BLaER1 treated with 17β-estradiol and CSF1 and Interleukin-3, amounts not matched to agents 10 nM and 100 nM (cell line): ENCODE results near the gene KIF5C.

Source experiments
- H3K27ac ChIP-seq, 11 experiments: shearing (Covaris generic); formaldehyde crosslinking; 2 replicates each; pipeline ENCODE4 v1.8.1; 2022
- H3K27me3 ChIP-seq, 11 experiments: shearing (Covaris generic); formaldehyde crosslinking; 2 replicates each; pipeline ENCODE4 v1.8.1; 2022
- H3K36me3 ChIP-seq, 11 experiments: shearing (Covaris generic); formaldehyde crosslinking; 2 replicates each; pipeline ENCODE4 v1.8.1; 2022
- H3K4me1 ChIP-seq, 10 experiments: shearing (Covaris generic); formaldehyde crosslinking; 2 replicates each; pipeline ENCODE4 v1.8.1; 2022
- H3K4me2 ChIP-seq, 11 experiments: shearing (Covaris generic); formaldehyde crosslinking; 2 replicates each; pipeline ENCODE4 v1.8.1; 2022
- H3K4me3 ChIP-seq, 10 experiments: shearing (Covaris generic); formaldehyde crosslinking; 2 replicates each; pipeline ENCODE4 v1.8.1; 2022
- H3K9ac ChIP-seq, 11 experiments: shearing (Covaris generic); formaldehyde crosslinking; 2 replicates each; pipeline ENCODE4 v1.8.1; 2022
- H3K9me3 ChIP-seq, 11 experiments: shearing (Covaris generic); formaldehyde crosslinking; replicated peaks in 1 of 11; 2 replicates each; pipeline ENCODE4 v1.8.1; 2022
- H4K20me1 ChIP-seq, 11 experiments: shearing (Covaris generic); formaldehyde crosslinking; 2 replicates each; pipeline ENCODE4 v1.8.1; 2022
- Cebpa-rat ChIP-seq, 11 experiments: shearing (Covaris generic); IDR thresholded peaks; 2 replicates each; pipeline ENCODE4 v1.8.1; 2022

The KIF5C gene

GRCh38 chr2:149002378-149002890 is 127.4 kb downstream of the KIF5C start:
- H3K4me2 ChIP-seq = no peak overlapping the region
- H3K9me3 ChIP-seq = no peaks in the 10 kb centered on the region
- TF ChIP-seq Cebpa-rat (IDR thresholded peaks at IDR 0.05) = no peak
- H3K4me1 ChIP-seq = peaks cover 0 to 10% (median 0%) of the 10 kb centered on the region in 10 experiments; a peak in 7 of 20 replicates
- H3K27ac ChIP-seq = no peak overlapping the region
- H3K36me3 ChIP-seq = no peaks in the 10 kb centered on the region; a peak in 2 of 22 replicates
- H3K27me3 ChIP-seq = no peaks in the 10 kb centered on the region
- no peaks in the 10 kb centered on the region for H4K20me1 ChIP-seq
- no peak overlapping the region for H3K9ac ChIP-seq
- no peak overlapping the region for H3K4me3 ChIP-seq

- H3K9ac ChIP-seq = no peak overlapping the region
- no peak overlapping the region for H3K4me2 ChIP-seq
- peaks cover 0 to 10% (median 0%) of the 10 kb centered on the region in 10 experiments; a peak in 7 of 20 replicates for H3K4me1 ChIP-seq
- no peaks in the 10 kb centered on the region for H3K9me3 ChIP-seq
- no peaks in the 10 kb centered on the region; a peak in 2 of 22 replicates for H3K36me3 ChIP-seq
- no peak for TF ChIP-seq Cebpa-rat (IDR thresholded peaks at IDR 0.05)
- no peak overlapping the region for H3K27ac ChIP-seq
- H4K20me1 ChIP-seq = no peaks in the 10 kb centered on the region
- no peak overlapping the region for H3K4me3 ChIP-seq
- H3K27me3 ChIP-seq = no peaks in the 10 kb centered on the region
Observed at GRCh38 chr2:149002891-149003740, 128.1 kb downstream of the KIF5C start.

DNA sequence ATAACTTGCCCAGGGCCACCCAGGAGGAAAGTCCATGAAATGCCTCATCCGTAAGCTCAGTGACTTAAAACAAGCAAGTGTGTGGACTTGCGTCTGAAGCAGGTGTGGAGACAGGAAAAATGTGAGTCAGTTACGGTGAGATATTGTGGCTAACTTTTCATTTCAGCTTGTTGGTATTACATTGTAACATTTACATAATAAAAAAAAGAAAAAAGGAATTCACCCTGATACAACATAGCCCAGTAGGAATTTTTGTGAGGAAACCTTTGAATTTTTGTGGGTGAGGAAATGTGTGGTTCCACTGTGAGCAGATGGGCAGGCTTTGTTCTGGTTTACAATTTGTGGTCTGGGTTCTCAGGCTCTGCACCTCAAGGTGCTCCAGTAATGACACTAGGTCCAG is 129.8 kb downstream of the KIF5C start:
- Histone ChIP-seq H3K36me3 (peaks cover 0 to 2% (median 0%) of the 10 kb centered on the region in 11 experiments; a peak in 4 of 22 replicates), H4K20me1 (no peaks in the 10 kb centered on the region)

GRCh38 chr2:149005471-149006077 is 130.5 kb downstream of the KIF5C start:
- TF ChIP-seq Cebpa-rat (IDR thresholded peaks at IDR 0.05) = no peak
- H3K27ac ChIP-seq = no peak overlapping the region
- H3K9me3 ChIP-seq = no peaks in the 10 kb centered on the region
- H3K36me3 ChIP-seq = peaks cover 0 to 9% (median 0%) of the 10 kb centered on the region in 11 experiments; a peak in 8 of 22 replicates
- no peaks in the 10 kb centered on the region for H3K27me3 ChIP-seq
- H3K4me2 ChIP-seq = no peak overlapping the region
- H3K9ac ChIP-seq = no peak overlapping the region
- peaks cover 0 to 3% (median 0%) of the 10 kb centered on the region in 10 experiments; a peak in 5 of 20 replicates for H3K4me1 ChIP-seq
- no peak overlapping the region for H3K4me3 ChIP-seq
- H4K20me1 ChIP-seq = no peaks in the 10 kb centered on the region

More for the DNA sequence above, 129.8 kb downstream of the KIF5C start:
- Histone ChIP-seq H3K9me3 (no peaks in the 10 kb centered on the region), H3K4me3 (no peak overlapping the region), H3K4me1 (peaks cover 0 to 10% (median 0%) of the 10 kb centered on the region in 10 experiments; a peak in 7 of 20 replicates), H3K4me2 (no peak overlapping the region), H3K27ac (no peak overlapping the region), H3K9ac (no peak overlapping the region), H3K27me3 (no peaks in the 10 kb centered on the region)
- TF ChIP-seq Cebpa-rat (IDR thresholded peaks at IDR 0.05) = no peak

DNA sequence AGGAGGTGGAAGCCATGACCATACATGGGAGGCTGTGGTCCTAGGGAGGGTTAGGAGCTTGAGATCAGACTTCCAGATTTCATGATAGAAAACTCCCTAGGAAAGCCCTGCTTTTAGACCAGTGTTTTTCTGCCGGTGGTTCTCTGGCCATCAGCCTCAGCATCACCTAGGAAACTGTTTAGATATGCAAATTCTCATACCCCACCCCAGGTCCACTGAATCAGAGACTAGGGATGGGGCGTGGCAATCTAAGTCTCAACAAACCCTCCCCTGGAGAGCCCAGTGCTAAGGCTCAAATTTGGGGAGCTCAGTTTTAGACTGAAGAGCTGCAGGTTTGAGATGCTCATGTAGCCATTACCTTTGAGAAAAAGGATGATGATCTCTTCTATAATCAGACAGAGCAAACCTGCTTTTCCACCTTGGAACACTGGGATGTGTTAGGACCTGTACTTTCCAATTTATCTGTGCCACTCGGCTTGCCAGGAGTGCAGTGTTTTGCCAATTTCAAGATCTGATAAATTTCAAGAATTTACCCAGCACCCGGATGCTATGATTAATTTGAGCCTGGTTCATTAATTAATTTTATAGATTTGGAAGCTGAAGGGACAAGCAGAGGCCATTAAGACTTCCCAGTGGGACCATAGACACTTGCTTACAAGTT is 132.0 kb downstream of the KIF5C start:
- TF ChIP-seq Cebpa-rat (IDR thresholded peaks at IDR 0.05) = no peak
- Histone ChIP-seq H3K27me3 (no peaks in the 10 kb centered on the region), H3K4me2 (no peak overlapping the region), H3K4me1 (no peaks in the 10 kb centered on the region), H3K4me3 (no peak overlapping the region), H3K9me3 (no peaks in the 10 kb centered on the region), H4K20me1 (no peaks in the 10 kb centered on the region), H3K27ac (no peak overlapping the region), H3K36me3 (peaks cover 0 to 15% (median 0%) of the 10 kb centered on the region in 11 experiments; a peak in 9 of 22 replicates), H3K9ac (no peak overlapping the region)

- Histone ChIP-seq H3K27me3 (no peaks in the 10 kb centered on the region), H3K9ac (no peak overlapping the region)
Observed at GRCh38 chr2:149008381-149008780, 133.4 kb downstream of the KIF5C start.

DNA sequence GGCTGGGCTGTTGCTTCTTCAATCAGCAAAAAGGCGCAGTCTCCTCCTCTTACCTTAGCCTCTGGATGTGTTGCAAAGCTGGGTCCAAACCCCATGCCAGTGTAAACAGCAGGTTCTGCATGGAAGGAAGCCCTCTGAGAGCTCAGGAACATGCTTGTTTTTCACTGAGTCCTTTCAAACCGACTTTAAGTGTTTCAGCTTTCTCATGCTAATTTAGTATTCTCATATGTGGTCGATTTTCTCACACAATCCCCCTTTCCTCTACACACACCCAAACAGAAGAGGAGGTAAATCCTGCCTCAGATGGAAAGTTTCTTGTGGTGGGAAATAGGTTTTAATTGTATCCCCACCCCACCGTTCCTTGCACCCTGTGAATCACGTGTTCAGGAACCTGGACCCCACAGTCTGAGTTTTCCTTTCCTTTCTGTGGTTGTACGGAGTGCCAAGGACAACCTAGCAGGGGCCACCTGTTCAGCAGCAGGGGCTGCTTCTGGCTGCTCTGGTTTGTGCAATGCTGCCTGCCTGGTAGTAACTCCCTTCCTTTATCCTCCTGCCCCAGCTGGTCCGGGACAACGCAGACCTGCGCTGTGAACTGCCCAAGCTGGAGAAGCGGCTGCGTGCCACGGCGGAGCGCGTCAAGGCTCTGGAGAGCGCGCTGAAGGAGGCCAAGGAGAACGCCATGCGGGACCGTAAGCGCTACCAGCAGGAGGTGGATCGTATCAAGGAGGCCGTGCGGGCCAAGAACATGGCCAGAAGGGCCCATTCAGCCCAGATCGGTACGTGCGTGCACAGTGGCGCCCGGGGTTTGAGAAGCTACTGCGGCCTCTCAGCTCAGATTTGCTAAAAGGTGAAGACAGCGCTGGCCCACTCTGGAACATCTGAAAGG is 134.8 kb downstream of the KIF5C start:
- Histone ChIP-seq H3K27ac (no peak overlapping the region), H3K4me3 (no peak overlapping the region), H3K4me1 (no peaks in the 10 kb centered on the region), H3K4me2 (no peak overlapping the region), H3K27me3 (no peaks in the 10 kb centered on the region), H3K9me3 (no peaks in the 10 kb centered on the region), H4K20me1 (no peaks in the 10 kb centered on the region), H3K36me3 (peaks cover 0 to 16% (median 0%) of the 10 kb centered on the region in 11 experiments; a peak in 9 of 22 replicates), H3K9ac (no peak overlapping the region)
- TF ChIP-seq Cebpa-rat (IDR thresholded peaks at IDR 0.05) = no peak

More at GRCh38 chr2:149008381-149008780, 133.4 kb downstream of the KIF5C start:
- Histone ChIP-seq H4K20me1 (no peaks in the 10 kb centered on the region), H3K36me3 (peaks cover 0 to 16% (median 0%) of the 10 kb centered on the region in 11 experiments; a peak in 9 of 22 replicates), H3K4me2 (no peak overlapping the region), H3K4me3 (no peak overlapping the region), H3K4me1 (no peaks in the 10 kb centered on the region), H3K9me3 (no peaks in the 10 kb centered on the region), H3K27ac (no peak overlapping the region)
- TF ChIP-seq Cebpa-rat (IDR thresholded peaks at IDR 0.05) = no peak

GRCh38 chr2:149012545-149012944 is 137.5 kb downstream of the KIF5C start:
- Histone ChIP-seq H3K4me1 (peaks cover 0 to 4% (median 0%) of the 10 kb centered on the region in 10 experiments; a peak in 1 of 20 replicates), H4K20me1 (no peaks in the 10 kb centered on the region), H3K4me2 (no peak overlapping the region), H3K4me3 (no peak overlapping the region), H3K9me3 (no peaks in the 10 kb centered on the region), H3K27ac (no peak overlapping the region), H3K36me3 (peaks cover 0 to 16% (median 0%) of the 10 kb centered on the region in 11 experiments; a peak in 9 of 22 replicates), H3K27me3 (no peaks in the 10 kb centered on the region), H3K9ac (no peak overlapping the region)
- no peak for TF ChIP-seq Cebpa-rat (IDR thresholded peaks at IDR 0.05)
